Stimulated activated CD4-positive, alpha-beta T cell treated with anti-CD3 and anti-CD28 coated beads, Interleukin-2, amount 100 ng/mL, for 48 hours (primary cell): Measurements from ENCODE around the gene LNPEP.

Experiments
- DNase-seq, 2 donors: peaks; one replicate each; pipeline ENCODE4 v3.0.0-alpha.2; 2020

Gene LNPEP

DNA sequence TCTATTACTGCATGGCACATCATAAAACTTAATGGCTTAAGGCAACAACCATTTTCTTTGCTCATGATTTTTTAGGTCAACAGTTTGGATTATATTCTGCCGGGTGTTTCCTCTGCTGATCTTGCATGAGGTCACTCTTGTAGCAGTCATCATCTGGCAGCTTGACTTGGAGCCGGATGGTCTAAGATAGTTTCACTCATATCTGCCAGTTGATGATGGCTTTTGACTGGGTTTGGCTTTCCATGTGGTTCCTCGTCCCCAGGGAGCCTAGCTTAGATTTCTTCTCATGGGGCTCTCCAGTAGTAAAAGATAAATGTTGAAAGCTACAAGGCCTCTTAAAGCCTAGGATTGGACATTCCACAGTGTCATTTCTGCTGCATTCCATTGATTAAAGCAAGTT lies 27.4 kb downstream of the LNPEP start:
- no peak for DNase-seq

DNA sequence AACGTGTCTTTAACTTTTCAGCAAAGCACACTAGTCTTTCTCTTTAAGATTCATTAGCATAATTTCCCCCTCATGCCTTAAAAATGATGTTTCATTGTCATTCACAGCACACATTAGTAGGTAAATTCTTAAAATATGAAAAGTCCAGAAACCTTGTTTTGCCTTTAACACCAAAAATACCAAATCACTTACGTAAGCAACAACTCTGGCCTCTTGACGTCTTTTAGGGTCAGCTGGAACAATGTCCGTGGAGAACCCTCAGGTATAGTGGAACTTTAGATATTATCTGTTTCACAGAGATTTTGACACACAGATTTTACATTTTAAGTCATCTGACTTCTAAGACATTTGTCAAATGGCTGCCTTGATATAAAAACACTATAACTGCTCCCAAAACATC lies 30.9 kb downstream of the LNPEP start:
- no peak for DNase-seq

DNA sequence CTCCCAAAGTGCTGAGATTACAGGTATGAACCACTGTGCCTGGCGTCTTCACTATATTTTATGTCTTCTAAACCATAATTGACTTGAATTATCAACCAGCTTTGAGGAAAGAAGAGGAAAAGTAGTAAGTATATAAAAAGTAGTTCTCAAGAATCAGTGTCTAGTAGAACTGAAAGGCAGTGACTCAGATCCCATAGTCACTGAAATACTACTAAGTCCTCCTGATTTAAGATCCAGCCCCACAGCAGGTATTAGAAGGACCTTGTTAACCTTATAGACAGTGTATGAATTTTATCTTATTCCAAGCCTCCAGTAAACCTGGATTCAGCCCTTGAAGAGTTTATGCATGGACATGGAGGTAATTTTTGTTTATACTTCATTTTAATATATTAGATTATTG lies 31.5 kb downstream of the LNPEP start:
- DNase-seq, result no peak

- DNase-seq, result no peak
Measured at GRCh38 chr5:96968074-96968473, 32.2 kb downstream of the LNPEP start.

DNA sequence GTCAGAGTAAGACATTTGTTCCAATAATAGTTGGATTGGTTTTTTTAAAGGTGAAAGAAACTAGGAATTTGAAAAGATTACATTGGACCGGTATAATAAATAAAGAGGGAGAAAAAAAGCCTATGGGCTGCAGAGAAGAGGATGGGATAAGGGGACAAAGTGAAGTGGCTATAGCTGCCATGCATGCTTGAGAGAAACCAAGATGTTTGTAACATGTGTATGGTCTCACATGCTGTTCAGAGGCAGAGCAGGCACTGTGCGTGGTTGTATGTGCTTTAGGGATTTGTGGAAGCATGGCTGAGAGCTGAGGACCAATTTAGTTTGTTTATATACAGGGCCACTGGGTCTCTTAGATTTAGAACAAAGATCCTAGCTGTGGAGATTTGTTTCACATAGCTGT lies 32.7 kb downstream of the LNPEP start:
- no peak for DNase-seq

- no peak for DNase-seq
Measured at GRCh38 chr5:96969366-96969765, 33.5 kb downstream of the LNPEP start.

GRCh38 chr5:96972599-96973334 lies 36.9 kb downstream of the LNPEP start:
- no peak for DNase-seq

GRCh38 chr5:96973532-96974401 lies 37.9 kb downstream of the LNPEP start:
- DNase-seq, result no peak

GRCh38 chr5:96975656-96976055 lies 39.8 kb downstream of the LNPEP start:
- no peak for DNase-seq

GRCh38 chr5:96977228-96977627 lies 41.3 kb downstream of the LNPEP start:
- no peak for DNase-seq

DNA sequence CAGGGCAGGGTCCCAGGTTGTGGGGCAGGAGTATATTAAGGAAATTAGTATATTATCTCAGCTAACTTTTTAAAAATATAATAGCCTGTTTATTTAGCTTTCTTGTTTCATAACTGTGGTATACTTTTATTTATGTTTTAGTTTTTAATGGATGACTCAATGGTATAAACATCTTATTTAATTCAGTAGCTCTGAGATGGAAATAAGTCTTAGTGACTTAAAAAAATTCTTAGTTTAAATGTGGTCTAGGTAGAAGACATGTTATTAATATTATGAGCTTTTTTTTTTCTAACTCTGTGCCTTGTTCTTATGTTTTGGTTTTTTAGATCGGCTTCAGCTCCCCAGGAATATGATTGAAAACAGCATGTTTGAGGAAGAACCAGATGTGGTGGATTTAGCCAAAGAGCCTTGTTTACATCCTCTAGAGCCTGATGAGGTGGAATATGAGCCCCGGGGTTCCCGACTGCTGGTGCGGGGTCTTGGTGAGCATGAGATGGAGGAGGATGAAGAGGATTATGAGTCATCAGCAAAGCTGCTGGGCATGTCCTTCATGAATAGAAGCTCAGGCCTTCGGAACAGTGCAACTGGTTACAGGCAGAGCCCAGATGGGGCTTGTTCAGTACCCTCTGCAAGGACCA lies 43.1 kb downstream of the LNPEP start:
- no peak for DNase-seq

DNA sequence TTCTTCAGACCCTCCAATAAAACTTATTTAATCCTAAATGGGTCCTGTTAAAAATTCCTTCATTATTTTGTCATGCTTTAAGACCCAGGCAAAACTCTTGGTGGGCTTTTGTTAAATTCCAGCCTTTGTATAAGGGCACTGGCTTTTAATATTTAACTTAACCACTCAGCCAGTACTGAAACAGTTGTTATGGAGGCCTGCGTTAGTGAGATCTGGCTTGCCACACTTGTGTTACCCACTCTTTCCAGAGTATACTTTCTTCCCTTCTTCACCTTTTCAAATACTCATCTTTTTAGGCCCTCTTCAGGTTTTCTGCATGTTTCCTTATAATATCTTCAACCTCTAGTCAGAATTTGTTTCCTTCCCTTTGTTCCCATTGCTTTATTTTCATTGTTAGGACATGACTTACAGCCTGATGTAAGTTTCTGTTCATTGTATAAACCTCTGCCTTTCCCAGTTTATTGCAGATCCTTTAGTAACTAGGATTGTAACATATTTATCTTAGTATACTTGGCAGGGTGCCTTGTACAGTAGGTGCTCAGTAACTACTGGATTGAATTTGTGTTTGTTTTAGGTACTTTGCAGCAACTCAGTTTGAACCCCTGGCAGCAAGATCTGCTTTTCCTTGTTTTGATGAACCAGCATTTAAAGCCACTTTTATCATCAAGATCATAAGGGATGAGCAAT lies 48.8 kb downstream of the LNPEP start:
- no peak for DNase-seq

- no peak for DNase-seq
Measured at GRCh38 chr5:96986450-96986849, 50.6 kb downstream of the LNPEP start.

GRCh38 chr5:96990102-96990501 lies 54.2 kb downstream of the LNPEP start:
- no peak for DNase-seq

- no peak for DNase-seq
Measured at GRCh38 chr5:96991708-96992107, 55.8 kb downstream of the LNPEP start.

DNA sequence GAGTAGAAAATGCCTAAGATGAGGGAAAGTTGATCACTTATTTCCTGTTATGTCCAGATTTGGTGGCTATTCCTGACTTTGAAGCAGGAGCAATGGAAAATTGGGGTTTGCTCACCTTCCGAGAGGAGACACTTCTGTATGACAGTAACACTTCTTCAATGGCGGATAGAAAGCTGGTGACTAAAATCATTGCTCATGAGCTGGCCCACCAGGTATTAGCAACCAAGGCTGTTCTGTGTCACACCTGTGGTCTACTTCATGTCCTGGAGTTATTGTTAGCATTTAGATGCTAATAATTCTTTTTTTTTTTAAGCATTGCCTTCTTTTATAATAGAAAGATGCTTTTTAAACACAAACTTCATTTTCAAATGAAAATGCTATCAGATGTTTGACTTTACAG lies 57.9 kb downstream of the LNPEP start:
- DNase-seq, result no peak

DNA sequence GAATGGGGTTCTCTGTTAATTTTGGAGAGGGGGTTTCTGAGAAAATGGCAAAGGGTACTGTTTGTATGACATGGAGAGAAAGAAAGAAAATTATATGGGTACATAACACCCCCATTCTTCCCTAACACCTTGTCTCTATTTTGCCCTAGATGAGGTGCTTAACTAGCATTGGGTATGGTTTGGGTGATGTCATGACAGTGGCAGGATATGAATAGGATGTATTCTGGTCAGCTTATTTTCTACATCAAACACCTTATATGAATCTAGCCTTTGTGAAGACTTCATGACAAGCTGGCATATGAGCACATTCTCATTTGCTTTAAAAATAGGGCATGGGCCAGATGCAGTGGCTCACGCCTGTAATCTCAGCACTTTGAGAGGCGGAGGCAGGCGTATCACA lies 58.6 kb downstream of the LNPEP start:
- no peak for DNase-seq

DNA sequence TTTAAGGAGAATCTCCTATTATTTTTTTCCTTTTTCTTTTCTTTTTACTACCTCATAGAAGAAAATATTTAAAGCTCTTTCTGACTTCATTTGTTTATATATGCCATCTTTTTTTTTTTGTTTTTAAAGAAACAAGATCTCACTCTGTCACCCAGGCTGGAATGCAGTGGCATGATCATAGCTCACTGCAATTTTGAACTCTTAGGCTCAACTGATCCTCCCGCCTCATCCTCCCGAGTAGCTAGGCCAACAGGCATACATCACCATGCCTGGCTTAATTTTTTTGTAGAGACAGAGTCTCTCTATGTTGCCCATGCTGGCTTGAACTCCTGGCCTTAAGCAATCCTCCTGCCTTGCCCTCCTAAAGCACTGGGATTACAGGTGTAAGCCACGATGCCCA lies 59.5 kb downstream of the LNPEP start:
- DNase-seq, result no peak

- DNase-seq, result no peak
Measured at GRCh38 chr5:96997265-96997859, 61.5 kb downstream of the LNPEP start.

DNA sequence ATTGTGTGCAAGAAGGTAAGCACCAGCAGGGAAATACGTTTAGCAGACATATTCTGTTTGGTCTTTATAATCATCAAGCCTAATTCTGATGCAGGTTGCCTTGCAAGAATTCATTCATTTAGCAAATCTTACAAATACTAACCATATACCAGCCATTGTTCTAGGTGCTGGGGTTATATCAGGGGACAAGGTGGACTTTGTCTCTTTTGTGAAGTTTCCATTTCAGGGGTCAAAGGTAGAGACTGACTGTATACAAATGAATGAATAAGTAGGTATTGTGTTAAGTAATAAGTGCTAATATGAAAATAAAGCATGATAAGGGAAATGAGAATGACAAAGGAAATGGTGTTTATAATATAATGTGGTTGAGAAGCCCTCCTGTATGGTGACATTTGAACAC lies 64.0 kb downstream of the LNPEP start:
- DNase-seq, result no peak

DNA sequence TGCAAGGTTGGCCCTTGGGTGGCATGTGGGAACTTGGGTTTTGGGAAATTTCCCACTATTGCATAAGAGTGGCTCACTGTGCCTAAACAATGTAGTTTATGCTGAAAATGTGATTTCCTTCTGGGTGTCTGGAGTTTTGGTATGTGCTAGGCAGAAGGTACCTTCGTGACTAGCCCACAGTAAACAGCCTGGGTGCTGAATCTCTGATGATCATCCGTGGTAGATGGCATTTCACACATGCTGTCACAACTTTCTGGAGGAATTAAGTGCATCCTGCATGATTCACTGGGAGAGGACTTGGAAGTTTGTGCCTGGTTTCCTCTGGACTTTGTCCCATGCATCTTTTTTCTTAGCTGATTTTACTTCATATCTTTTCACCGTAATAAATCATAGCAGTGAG lies 64.5 kb downstream of the LNPEP start:
- no peak for DNase-seq

DNA sequence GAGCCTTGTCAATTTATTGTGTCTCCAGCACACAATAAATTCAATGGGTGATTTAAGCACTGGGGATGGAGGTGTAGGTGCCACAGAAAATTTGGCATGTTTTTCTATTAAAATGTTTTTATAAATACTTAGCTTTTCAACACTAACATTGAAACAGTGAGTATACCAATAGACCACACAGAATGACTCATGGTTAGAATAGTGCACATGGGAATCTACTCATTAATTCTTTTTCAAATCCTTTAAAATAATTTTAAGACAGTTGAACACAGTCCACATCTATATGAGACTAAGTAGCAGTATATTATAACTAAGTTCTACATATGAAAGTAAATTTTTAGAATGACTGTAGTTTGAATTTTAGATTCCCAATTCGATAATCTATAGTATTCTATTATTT lies 67.1 kb downstream of the LNPEP start:
- no peak for DNase-seq
